Stimulated activated CD4-positive, alpha-beta T cell treated with anti-CD3 and anti-CD28 coated beads, Interleukin-12 subunit alpha, Interleukin-12 subunit beta, amount 100 ng/mL, for 48 hours (primary cell): ENCODE results near the gene MANEA.

Source experiments
- DNase-seq, 3 donors: peaks; one replicate each; pipeline ENCODE4 v3.0.0-alpha.2; 2020; ENCODE audit warnings: low read depth in 2 of 3, low spot score in 1 of 3

MANEA gene

DNA sequence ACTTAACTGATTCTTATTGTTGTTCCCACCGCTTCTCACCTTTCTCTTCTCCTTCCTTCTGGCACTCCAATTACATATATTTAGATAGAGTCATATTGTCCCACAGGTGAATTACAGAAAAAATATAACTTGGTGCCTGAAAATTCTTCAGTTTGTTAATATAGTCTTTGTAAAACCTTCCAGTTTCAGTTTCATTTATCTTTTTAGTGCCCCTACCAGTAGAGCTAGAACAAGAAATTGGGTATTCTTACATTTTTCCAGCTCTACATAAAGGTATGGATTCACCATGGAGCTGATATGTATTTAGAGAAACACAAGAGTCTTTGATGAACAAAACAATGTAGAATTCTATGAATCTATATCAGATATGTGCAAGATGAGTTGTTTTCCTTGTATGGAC is 10.7 kb downstream of the MANEA start:
- no peak for DNase-seq

DNA sequence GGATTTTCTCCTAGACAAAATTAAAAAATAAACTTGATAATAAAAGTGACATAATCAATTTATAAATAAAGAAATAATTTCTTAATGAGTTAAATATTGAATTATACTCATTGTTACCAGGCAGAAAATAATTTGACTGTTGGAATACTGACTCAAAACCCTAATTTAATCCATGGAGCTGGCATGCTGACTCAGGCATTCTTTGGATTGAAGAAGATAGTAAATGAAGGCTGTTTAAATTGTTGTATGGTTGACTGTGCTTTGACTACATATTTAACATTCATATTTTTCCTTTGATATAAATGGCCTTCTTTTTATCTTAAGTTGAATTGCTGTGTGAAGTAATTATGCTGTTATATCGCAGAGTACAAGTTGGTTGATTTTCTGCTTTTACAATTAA is 11.7 kb downstream of the MANEA start:
- no peak for DNase-seq

DNA sequence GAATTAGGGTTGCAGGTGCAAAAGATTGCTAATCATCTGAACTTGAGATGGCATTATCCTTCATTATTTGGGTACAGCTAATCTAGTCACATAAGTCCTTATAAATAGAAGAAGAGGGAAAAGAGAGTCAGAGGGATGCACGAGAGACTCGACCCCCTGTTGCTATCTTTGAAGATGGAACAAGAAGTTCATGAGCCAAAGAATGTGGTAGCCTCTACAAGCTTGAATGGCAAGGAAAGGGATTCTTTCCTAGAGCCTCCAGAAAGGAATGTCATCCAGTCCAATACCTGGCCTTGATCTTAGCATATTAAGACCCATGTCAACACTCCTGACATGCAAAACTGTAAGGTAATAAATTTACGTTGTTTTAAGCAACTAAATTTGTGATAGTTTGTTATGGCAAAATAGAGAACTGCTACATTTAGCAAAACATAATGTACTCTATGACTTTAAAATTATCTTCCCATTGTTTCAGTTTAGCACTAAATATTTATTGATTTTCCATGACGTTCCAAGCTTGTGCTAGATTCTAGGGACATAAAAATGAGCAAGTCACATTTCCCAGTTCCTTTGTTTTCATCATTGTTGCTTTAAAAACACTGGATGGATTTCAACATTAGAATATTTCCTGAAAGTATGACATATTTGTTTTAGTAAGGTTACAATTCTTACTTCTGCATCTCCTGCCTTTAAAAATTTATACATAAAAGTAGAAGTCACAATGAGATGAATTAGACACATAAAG is 12.7 kb downstream of the MANEA start:
- no peak for DNase-seq

DNA sequence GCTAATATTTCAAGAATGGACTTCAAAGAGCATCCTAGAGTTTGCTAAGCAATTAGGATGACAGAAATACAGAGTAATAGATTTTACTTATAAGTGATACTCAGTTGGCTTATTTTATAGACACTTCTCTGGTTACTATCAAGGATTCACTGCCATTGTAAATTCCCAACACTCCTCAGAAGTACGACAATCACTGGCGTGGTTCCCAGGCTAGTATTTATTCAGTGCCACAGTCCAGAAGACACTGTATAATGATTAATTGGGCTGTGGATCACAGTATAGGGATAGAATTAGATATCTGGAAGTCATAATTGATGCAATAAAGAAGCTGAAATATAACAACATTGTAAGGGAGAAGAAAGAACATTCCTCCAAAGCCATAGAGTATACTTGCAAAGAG is 15.7 kb downstream of the MANEA start:
- no peak for DNase-seq

DNA sequence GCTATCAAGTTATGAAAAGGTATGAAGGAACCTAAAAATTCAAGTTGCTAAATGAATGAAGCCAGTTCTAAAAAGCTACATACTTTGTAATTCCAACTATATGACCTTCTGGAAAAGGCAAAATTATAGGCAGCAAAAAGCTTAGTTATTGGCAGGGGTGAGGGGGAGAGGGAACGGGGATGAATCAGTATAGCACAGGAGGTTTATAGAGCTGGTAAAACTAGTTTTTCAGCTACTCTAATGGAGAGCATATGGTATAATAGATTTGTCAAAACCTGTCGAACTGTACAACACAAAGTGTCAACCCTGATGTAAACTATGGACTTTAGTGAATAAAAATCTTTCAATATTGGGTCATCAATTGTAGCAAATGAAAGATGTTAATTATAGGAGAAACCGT is 18.7 kb downstream of the MANEA start:
- DNase-seq: no peak

DNA sequence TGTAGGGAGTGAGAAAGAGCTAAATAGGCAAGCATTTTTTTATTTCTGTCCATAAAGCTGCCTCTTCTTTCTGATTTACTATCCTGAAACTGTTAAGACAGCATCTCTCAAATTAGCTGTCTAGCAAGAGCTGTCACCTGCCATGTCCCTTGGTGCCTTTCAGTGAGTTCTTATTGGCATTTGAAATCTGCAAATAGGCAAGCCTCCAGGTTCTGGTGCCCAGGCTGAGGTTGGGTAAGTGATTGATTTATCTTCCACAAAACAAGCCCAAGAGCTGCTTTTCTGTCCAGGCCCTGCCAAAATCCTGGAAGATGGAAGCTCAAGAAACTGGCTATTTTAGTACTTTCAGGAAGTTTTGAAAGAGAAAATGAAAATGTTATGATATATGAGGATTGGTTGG is 22.4 kb downstream of the MANEA start:
- DNase-seq: no peak

DNA sequence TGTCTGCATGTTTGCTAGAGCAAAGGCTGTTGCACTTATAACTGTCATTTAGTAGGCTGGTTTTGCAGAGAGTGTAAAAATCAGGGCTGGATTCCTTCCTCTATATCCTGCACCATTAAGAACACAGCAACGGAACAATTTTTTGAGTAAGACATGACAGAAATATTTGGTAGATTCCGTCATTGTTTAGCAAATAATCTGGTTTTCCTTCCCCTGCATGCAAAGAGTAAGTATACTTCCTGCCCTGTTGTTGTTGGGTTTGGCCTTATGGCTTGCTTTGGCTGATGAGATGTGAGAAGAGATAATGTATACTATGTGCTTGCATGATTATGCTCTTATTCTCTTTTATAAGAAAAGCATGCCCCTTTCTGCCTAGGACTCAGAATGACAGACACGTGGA is 23.8 kb downstream of the MANEA start:
- DNase-seq: no peak

DNA sequence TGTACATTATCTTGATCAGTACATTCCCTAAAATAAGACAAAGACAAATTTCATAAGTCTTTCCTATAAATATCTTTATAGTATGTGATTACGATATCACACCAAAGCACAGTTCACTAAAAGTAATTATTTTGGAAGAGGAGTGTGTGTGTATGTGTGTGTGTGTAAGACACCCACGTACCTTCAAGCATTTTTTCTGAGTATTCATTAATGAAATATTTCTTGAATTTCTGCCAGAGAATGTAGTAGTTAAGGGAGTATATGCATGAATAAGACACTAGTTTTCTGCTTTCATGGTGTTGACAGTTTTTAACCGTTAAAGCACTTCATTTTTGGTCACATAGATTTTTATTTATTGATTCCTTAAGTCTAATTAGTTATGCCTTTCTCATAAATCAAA is 36.8 kb downstream of the MANEA start:
- DNase-seq: no peak

DNA sequence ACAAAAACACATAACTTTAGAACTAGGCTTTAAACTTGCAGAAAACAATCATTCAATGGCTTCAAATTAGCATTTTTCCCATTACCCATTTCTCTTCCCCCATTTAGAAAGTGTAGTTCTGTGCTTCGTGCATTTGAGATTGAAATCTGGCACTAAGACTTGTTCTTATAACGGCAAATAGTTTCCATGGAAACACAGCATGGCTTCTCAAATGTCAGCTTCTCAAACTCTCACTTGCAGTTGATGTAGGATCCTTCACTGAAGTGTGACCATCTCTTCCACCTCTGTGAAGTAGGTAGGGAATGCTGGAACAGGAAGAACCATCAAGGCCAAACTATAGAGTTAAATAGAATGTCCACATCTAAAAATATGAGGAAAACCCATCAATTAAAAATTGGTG is 52.2 kb downstream of the MANEA start:
- DNase-seq: no peak

DNA sequence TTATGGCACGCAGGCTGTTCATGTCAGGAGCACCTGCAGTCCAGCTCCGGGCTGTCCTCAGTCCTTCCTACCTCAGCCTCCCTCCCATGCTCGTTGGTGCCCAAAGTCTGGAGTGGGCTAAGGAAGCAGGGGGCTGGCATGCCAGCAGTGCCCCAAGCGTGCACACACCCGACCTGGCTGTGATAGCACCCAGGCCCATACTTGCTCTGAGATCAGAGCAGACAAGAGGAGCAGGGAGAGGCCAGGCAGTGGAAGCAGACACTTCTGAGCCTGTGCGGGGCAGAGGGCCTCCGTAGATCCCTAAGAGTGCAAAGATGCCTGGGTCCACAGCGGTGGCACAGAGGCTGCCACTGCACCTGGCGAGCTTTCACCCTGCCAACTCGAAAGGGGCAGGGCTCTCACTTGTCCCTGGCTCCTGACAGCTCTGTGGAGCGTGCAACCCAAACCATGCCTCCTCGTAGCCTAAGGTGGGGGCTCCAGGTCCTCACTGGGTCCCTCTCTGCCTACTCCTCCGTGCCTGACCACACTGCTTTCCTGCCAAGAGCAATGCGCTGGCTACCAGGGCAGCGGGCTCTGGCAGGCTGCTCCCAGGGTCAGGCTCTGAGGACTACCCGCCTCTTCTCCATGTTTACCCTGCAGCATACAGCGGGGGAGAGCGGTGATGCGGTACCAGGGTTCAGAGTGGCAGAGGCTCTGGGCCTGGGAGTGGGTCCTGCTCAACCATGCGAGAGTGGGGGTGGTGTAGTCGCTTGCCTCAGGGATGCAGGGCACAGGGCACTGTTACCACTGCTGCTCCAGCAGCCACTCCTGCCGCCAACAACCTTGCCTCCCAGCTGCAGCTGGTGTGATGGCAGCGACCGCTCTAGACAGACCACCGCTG is 59.5 kb downstream of the MANEA start:
- no peak for DNase-seq

DNA sequence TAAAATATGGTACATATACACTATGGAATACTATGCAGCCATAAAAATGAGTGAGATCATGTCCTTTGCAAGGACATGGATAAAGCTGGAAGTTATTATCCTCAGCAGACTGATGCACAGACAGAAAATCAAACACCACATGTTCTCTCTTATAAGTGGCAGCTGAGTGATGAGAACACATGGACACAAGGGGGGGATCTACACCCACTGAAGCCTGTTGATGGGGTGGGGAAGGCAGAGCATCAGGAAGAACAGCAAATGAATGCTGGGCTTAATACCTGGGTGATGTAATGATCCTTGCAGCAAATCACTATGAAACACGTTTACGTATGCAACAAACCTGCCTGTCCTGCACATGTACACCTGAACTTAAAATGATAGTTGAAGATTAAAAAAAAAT is 71.3 kb downstream of the MANEA start:
- no peak for DNase-seq

DNA sequence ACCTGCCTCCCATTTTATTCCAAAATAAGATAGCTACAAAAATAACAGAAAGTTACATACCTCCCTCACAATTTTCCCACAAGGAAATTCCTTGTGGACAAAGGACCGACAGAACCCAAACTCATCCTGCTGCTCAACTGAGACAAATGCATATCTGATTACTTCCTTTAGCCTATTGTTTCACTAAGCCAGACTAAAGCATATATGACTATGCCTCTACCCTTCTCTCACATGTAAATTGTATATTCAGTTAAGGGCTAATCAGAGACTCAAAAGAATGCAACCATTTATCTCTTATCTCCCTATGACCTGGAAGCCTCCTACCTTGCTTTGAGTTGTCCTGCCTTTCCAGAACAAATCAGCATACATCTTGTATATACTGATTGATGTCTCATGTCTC is 72.1 kb downstream of the MANEA start:
- no peak for DNase-seq

DNA sequence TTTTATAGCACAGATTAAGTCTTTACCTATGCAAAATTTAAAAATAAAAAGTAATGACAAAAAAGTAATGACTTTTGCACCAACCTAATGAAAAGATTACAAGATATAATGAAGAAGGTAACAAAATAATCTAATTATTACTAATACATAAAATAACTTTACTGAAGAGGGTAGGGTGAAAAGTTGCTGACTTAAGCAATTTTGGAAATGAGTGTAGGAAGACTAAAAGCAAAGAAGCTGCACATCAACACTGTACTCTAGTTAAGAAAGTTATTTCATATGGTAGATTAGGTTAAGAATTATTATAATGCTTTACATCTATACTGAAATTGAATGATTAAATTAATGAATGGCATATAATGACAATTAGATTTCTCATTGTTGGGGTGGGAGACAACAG is 76.8 kb downstream of the MANEA start:
- DNase-seq: no peak

DNA sequence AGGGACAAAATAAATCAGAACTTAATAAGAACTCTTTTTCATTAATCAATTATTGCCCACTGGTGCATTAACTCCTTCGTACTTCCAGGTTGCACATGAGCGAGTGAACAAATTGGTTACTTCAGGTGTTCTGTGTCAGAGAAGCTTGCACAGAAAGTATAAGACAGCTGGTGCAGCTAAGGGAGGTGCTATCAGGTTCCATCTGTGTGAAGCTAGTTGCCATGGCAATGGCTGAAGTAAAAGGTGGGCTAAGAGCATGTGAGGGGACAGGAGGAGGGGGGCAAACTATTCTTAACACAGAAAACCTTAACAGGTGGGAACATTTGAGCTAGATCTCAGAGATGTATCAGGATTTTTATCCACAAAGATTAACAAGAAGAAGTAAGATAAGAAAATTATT is 81.6 kb downstream of the MANEA start:
- DNase-seq: no peak
